GM23338 (cell line): ENCODE data around the gene TGDS. TPM values are rescaled to one million over a fixed set of nuclear protein-coding genes. Genes with fewer than 3 reads are reported as not detected.

ENCODE experiments used
- ATAC-seq: fragments of 200-7000 bp; cut with Tn5 transposase; 3 replicates; pipeline ENCODE4 v1.9.1; 2020
- DNase-seq: peaks from one replicate; pipeline ENCODE4 v3.0.0-alpha.2; 2015; ENCODE audit warnings: low spot score
- H2AFZ ChIP-seq: fragments of 200-600 bp; sonication (generic); 2 replicates; pipeline ENCODE4 v1.8.0; 2016; ENCODE audit warnings: antibody characterized with exemption, mild to moderate bottlenecking, moderate library complexity
- H3F3A ChIP-seq: fragments of 200-600 bp; sonication (generic); replicated peaks from 2 replicates; pipeline ENCODE4 v1.8.0; 2017; ENCODE audit warnings: antibody characterized with exemption, mixed run types, low read depth
- H3K27ac ChIP-seq: fragments of 200-600 bp; sonication (generic); 2 replicates; pipeline ENCODE4 v1.6.1; 2016; ENCODE audit warnings: low read depth
- H3K27me3 ChIP-seq: fragments of 200-600 bp; sonication (generic); 2 replicates; pipeline ENCODE4 v1.8.0; 2016; ENCODE audit warnings: mild to moderate bottlenecking, mixed run types, moderate library complexity; ENCODE audit not compliant: insufficient read depth
- H3K36me3 ChIP-seq: fragments of 200-600 bp; sonication (generic); 2 replicates; pipeline ENCODE4 v1.8.0; 2016; ENCODE audit warnings: mild to moderate bottlenecking; ENCODE audit not compliant: insufficient read depth
- H3K4me1 ChIP-seq: fragments of 200-600 bp; sonication (generic); 2 replicates; pipeline ENCODE4 v1.8.0; 2016; ENCODE audit warnings: mild to moderate bottlenecking, moderate library complexity; ENCODE audit not compliant: insufficient read depth
- H3K4me2 ChIP-seq: fragments of 200-600 bp; sonication (generic); 2 replicates; pipeline ENCODE4 v1.7.1; 2017; ENCODE audit warnings: mixed run types
- H3K4me3 ChIP-seq: fragments of 200-600 bp; sonication (generic); 2 replicates; pipeline ENCODE4 v1.6.1; 2016; ENCODE audit warnings: mixed run types
- H3K79me2 ChIP-seq: fragments of 200-600 bp; sonication (generic); replicated peaks from 2 replicates; pipeline ENCODE4 v1.8.0; 2017; ENCODE audit warnings: mild to moderate bottlenecking; ENCODE audit not compliant: insufficient read depth
- H3K9me2 ChIP-seq: fragments of 200-600 bp; sonication (generic); 2 replicates; pipeline ENCODE4 v1.8.0; 2017; ENCODE audit not compliant: insufficient read depth
- H4K20me1 ChIP-seq: fragments of 200-600 bp; sonication (generic); replicated peaks from 2 replicates; pipeline ENCODE4 v1.8.0; 2017; ENCODE audit warnings: mild to moderate bottlenecking; ENCODE audit not compliant: insufficient read depth
- H3K27ac Mint-ChIP-seq: 2 replicates; pipeline ENCODE4 v1.8.0; 2020; ENCODE audit warnings: inconsistent platforms, mild to moderate bottlenecking, moderate library complexity, mixed read lengths
- H3K27me3 Mint-ChIP-seq: 3 replicates; pipeline ENCODE4 v1.8.0; 2022; ENCODE audit warnings: low read depth, mild to moderate bottlenecking, moderate library complexity, mixed read lengths, inconsistent platforms; ENCODE audit not compliant: insufficient read depth, poor library complexity
- H3K36me3 Mint-ChIP-seq: 3 replicates; pipeline ENCODE4 v1.8.0; 2021; ENCODE audit warnings: low read depth, mild to moderate bottlenecking, inconsistent platforms, moderate library complexity, mixed read lengths
- H3K4me1 Mint-ChIP-seq: 3 replicates; pipeline ENCODE4 v1.8.0; 2020; ENCODE audit warnings: mild to moderate bottlenecking, inconsistent platforms, mixed read lengths
- H3K4me3 Mint-ChIP-seq: 3 replicates; pipeline ENCODE4 v1.8.0; 2021; ENCODE audit warnings: moderate library complexity, mild to moderate bottlenecking, inconsistent platforms, mixed read lengths
- H3K9me3 Mint-ChIP-seq: 3 replicates; pipeline ENCODE4 v1.8.0; 2020; ENCODE audit warnings: moderate library complexity, mild to moderate bottlenecking, inconsistent platforms, mixed read lengths
- CREB1 ChIP-seq: fragments of 250-450 bp; sonication (Bioruptor Pico); IDR thresholded peaks from 2 replicates; pipeline ENCODE4 v1.5.0; 2020; ENCODE audit warnings: low read depth, mild to moderate bottlenecking, moderate library complexity
- EZH2 ChIP-seq: fragments of 200-600 bp; sonication (generic); IDR thresholded peaks from one replicate; pipeline ENCODE4 v1.8.0; 2017; ENCODE audit warnings: antibody characterized with exemption, mild to moderate bottlenecking, low read depth; ENCODE audit not compliant: unreplicated experiment
- EZH2phosphoT487 ChIP-seq: fragments of 200-600 bp; sonication (generic); IDR thresholded peaks from one replicate; pipeline ENCODE4 v1.8.1; 2018; ENCODE audit warnings: antibody characterized with exemption; ENCODE audit not compliant: unreplicated experiment
- JUNB ChIP-seq: IDR thresholded peaks from one replicate; pipeline ENCODE4 v1.6.1; 2016; ENCODE audit warnings: antibody characterized with exemption; ENCODE audit not compliant: unreplicated experiment
- NANOG ChIP-seq: IDR thresholded peaks from 2 replicates; pipeline ENCODE4 v1.6.1; 2016; ENCODE audit warnings: antibody characterized with exemption, borderline replicate concordance
- POLR2AphosphoS5 ChIP-seq: IDR thresholded peaks from 2 replicates; pipeline ENCODE4 v1.6.1; 2016; ENCODE audit warnings: antibody characterized with exemption, low read depth
- STAT1 ChIP-seq: IDR thresholded peaks from one replicate; pipeline ENCODE4 v1.6.1; 2016; ENCODE audit warnings: antibody characterized with exemption; ENCODE audit not compliant: unreplicated experiment
- ZNF114 ChIP-seq: fragments of 250-450 bp; sonication (Bioruptor Pico); IDR thresholded peaks from 2 replicates; pipeline ENCODE4 v1.5.0; 2020; ENCODE audit warnings: mild to moderate bottlenecking, moderate library complexity
- ZNF331 ChIP-seq: fragments of 250-450 bp; sonication (Bioruptor Pico); IDR thresholded peaks from 2 replicates; pipeline ENCODE4 v1.5.0; 2020; ENCODE audit warnings: low read depth, mild to moderate bottlenecking, moderate library complexity
- polyA plus RNA-seq: library from polyadenylated mRNA; unstranded; fragments of >200 nt; fragmentation: Nextera tagmentation; extraction: Ambion mirVana; gene quantifications from 2 replicates; pipeline ENCODE4 v1.2.1, GENCODE V29; 2016
- total RNA-seq: library from RNA; depleted of rRNA; stranded (reverse); fragments of >200 nt; shearing (Covaris generic); gene quantifications from 2 replicates; pipeline ENCODE4 v1.2.3, GENCODE V29; 2014
- TF ChIP-seq, protein P1 (sequence below): IDR thresholded peaks from one replicate; pipeline ENCODE4 v1.6.1; 2018; ENCODE audit warnings: antibody characterized with exemption; ENCODE audit not compliant: unreplicated experiment
- TF ChIP-seq, protein P2 (sequence below), 2 experiments: fragments of 200-600 bp in 1 of 2; sonication (generic) in 1 of 2; conservative IDR thresholded peaks; 2 replicates each; pipeline versions ENCODE4 v1.5.1 to v1.6.1; 2016 to 2017; ENCODE audit warnings: antibody characterized with exemption in 2 of 2, low read depth in 2 of 2, mild to moderate bottlenecking in 2 of 2, moderate library complexity in 1 of 2
- TF ChIP-seq, protein P3 (sequence below): fragments of 250-450 bp; sonication (Bioruptor Pico); IDR thresholded peaks from 2 replicates; pipeline ENCODE4 v1.5.0; 2020; ENCODE audit warnings: mild to moderate bottlenecking, moderate library complexity
- TF ChIP-seq, protein P4 (sequence below): IDR thresholded peaks from 2 replicates; pipeline ENCODE4 v1.6.1; 2016; ENCODE audit warnings: antibody characterized with exemption

Gene TGDS
- total and polyA plus RNA-seq, 2 experiments from 2014 or later, result 18.4 to 19.6 TPM

DNA sequence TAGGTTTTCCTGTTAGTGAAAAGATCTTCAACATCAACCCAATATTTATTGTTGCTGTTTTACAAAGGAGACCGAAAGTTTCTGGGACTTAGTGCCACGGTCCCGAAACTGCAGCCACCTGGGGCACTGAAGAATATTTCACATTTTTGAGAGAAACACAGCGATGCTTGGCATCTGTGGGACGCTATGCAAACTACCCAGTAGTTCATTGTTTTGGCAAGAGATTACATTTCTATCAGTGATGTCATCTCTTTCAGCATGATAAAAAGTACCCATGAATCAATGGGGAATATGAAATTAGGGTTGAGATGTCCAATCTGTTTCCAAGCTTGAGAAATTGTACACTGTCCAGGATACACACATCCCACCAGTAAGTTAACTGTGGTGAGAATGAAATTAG, 43.9 kb downstream of the TGDS start:
- H3K36me3 ChIP-seq, result no peaks in the 10 kb centered on the region
- Mint-ChIP-seq H3K4me1 (peaks cover 19% of the 10 kb centered on the region), H3K27me3 (peaks cover 20% of the 10 kb centered on the region), H3K4me3 (no peak overlapping the region), H3K27ac (no peak overlapping the region), H3K9me3 (peaks cover 5% of the 10 kb centered on the region; the same call in 2 of the 3 replicates), H3K36me3 (peaks cover 3% of the 10 kb centered on the region; the same call in 2 of the 3 replicates)
- no peaks in the 10 kb centered on the region for H3K9me2 ChIP-seq
- H4K20me1 ChIP-seq, result no peaks in the 10 kb centered on the region
- H3K79me2 ChIP-seq, result no peaks in the 10 kb centered on the region
- no peak overlapping the region for H3K4me2 ChIP-seq
- no peak for ATAC-seq
- TF ChIP-seq, protein P1, sequence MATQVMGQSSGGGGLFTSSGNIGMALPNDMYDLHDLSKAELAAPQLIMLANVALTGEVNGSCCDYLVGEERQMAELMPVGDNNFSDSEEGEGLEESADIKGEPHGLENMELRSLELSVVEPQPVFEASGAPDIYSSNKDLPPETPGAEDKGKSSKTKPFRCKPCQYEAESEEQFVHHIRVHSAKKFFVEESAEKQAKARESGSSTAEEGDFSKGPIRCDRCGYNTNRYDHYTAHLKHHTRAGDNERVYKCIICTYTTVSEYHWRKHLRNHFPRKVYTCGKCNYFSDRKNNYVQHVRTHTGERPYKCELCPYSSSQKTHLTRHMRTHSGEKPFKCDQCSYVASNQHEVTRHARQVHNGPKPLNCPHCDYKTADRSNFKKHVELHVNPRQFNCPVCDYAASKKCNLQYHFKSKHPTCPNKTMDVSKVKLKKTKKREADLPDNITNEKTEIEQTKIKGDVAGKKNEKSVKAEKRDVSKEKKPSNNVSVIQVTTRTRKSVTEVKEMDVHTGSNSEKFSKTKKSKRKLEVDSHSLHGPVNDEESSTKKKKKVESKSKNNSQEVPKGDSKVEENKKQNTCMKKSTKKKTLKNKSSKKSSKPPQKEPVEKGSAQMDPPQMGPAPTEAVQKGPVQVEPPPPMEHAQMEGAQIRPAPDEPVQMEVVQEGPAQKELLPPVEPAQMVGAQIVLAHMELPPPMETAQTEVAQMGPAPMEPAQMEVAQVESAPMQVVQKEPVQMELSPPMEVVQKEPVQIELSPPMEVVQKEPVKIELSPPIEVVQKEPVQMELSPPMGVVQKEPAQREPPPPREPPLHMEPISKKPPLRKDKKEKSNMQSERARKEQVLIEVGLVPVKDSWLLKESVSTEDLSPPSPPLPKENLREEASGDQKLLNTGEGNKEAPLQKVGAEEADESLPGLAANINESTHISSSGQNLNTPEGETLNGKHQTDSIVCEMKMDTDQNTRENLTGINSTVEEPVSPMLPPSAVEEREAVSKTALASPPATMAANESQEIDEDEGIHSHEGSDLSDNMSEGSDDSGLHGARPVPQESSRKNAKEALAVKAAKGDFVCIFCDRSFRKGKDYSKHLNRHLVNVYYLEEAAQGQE, result no peak
- TF ChIP-seq, protein P2, sequence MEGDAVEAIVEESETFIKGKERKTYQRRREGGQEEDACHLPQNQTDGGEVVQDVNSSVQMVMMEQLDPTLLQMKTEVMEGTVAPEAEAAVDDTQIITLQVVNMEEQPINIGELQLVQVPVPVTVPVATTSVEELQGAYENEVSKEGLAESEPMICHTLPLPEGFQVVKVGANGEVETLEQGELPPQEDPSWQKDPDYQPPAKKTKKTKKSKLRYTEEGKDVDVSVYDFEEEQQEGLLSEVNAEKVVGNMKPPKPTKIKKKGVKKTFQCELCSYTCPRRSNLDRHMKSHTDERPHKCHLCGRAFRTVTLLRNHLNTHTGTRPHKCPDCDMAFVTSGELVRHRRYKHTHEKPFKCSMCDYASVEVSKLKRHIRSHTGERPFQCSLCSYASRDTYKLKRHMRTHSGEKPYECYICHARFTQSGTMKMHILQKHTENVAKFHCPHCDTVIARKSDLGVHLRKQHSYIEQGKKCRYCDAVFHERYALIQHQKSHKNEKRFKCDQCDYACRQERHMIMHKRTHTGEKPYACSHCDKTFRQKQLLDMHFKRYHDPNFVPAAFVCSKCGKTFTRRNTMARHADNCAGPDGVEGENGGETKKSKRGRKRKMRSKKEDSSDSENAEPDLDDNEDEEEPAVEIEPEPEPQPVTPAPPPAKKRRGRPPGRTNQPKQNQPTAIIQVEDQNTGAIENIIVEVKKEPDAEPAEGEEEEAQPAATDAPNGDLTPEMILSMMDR (conservative IDR thresholded peaks at IDR 0.05; ENCODE audit: low read depth in 2 of 2), result no peak
- TF ChIP-seq JUNB (no peak), ZNF331 (no peak), STAT1 (no peak), ZNF114 (CRISPR knock-in tag) (no peak), POLR2AphosphoS5 (no peak), EZH2phosphoT487 (no peak), EZH2 (no peak), NANOG (no peak), CREB1 (CRISPR knock-in tag) (no peak)
- TF ChIP-seq, protein P3, sequence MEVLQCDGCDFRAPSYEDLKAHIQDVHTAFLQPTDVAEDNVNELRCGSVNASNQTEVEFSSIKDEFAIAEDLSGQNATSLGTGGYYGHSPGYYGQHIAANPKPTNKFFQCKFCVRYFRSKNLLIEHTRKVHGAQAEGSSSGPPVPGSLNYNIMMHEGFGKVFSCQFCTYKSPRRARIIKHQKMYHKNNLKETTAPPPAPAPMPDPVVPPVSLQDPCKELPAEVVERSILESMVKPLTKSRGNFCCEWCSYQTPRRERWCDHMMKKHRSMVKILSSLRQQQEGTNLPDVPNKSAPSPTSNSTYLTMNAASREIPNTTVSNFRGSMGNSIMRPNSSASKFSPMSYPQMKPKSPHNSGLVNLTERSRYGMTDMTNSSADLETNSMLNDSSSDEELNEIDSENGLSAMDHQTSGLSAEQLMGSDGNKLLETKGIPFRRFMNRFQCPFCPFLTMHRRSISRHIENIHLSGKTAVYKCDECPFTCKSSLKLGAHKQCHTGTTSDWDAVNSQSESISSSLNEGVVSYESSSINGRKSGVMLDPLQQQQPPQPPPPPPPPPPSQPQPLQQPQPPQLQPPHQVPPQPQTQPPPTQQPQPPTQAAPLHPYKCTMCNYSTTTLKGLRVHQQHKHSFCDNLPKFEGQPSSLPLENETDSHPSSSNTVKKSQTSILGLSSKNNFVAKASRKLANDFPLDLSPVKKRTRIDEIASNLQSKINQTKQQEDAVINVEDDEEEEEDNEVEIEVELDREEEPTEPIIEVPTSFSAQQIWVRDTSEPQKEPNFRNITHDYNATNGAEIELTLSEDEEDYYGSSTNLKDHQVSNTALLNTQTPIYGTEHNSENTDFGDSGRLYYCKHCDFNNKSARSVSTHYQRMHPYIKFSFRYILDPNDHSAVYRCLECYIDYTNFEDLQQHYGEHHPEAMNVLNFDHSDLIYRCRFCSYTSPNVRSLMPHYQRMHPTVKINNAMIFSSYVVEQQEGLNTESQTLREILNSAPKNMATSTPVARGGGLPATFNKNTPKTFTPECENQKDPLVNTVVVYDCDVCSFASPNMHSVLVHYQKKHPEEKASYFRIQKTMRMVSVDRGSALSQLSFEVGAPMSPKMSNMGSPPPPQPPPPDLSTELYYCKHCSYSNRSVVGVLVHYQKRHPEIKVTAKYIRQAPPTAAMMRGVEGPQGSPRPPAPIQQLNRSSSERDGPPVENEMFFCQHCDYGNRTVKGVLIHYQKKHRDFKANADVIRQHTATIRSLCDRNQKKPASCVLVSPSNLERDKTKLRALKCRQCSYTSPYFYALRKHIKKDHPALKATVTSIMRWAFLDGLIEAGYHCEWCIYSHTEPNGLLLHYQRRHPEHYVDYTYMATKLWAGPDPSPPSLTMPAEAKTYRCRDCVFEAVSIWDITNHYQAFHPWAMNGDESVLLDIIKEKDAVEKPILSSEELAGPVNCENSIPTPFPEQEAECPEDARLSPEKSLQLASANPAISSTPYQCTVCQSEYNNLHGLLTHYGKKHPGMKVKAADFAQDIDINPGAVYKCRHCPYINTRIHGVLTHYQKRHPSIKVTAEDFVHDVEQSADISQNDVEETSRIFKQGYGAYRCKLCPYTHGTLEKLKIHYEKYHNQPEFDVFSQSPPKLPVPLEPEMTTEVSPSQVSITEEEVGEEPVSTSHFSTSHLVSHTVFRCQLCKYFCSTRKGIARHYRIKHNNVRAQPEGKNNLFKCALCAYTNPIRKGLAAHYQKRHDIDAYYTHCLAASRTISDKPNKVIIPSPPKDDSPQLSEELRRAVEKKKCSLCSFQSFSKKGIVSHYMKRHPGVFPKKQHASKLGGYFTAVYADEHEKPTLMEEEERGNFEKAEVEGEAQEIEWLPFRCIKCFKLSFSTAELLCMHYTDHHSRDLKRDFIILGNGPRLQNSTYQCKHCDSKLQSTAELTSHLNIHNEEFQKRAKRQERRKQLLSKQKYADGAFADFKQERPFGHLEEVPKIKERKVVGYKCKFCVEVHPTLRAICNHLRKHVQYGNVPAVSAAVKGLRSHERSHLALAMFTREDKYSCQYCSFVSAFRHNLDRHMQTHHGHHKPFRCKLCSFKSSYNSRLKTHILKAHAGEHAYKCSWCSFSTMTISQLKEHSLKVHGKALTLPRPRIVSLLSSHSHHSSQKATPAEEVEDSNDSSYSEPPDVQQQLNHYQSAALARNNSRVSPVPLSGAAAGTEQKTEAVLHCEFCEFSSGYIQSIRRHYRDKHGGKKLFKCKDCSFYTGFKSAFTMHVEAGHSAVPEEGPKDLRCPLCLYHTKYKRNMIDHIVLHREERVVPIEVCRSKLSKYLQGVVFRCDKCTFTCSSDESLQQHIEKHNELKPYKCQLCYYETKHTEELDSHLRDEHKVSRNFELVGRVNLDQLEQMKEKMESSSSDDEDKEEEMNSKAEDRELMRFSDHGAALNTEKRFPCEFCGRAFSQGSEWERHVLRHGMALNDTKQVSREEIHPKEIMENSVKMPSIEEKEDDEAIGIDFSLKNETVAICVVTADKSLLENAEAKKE, result no peak
- TF ChIP-seq, protein P4, sequence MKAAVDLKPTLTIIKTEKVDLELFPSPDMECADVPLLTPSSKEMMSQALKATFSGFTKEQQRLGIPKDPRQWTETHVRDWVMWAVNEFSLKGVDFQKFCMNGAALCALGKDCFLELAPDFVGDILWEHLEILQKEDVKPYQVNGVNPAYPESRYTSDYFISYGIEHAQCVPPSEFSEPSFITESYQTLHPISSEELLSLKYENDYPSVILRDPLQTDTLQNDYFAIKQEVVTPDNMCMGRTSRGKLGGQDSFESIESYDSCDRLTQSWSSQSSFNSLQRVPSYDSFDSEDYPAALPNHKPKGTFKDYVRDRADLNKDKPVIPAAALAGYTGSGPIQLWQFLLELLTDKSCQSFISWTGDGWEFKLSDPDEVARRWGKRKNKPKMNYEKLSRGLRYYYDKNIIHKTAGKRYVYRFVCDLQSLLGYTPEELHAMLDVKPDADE, result no peak
- DNase-seq, result no peak
- no peaks in the 10 kb centered on the region; the same call in 1 of the 2 replicates for H3F3A ChIP-seq
- no peak overlapping the region for H3K4me3 ChIP-seq
- H3K4me1 ChIP-seq, result peaks cover 9% of the 10 kb centered on the region
- no peak overlapping the region for H2AFZ ChIP-seq
- H3K27me3 ChIP-seq, result no peaks in the 10 kb centered on the region
- no peak overlapping the region for H3K27ac ChIP-seq
